HG03457 (cell line): ENCODE data around the gene PDZRN4.
"Not testable (repeated sequence)": the region's sequence is repeated elsewhere in the genome, so short reads cannot be mapped to it uniquely, and the experiment has no call there.

Experiments
- ATAC-seq: cut with Tn5 transposase; IDR thresholded peaks from one replicate; pipeline ENCODE4 v1.9.1; 2021; ENCODE audit warnings: moderate number of reproducible peaks; ENCODE audit not compliant: unreplicated experiment

Gene PDZRN4

DNA sequence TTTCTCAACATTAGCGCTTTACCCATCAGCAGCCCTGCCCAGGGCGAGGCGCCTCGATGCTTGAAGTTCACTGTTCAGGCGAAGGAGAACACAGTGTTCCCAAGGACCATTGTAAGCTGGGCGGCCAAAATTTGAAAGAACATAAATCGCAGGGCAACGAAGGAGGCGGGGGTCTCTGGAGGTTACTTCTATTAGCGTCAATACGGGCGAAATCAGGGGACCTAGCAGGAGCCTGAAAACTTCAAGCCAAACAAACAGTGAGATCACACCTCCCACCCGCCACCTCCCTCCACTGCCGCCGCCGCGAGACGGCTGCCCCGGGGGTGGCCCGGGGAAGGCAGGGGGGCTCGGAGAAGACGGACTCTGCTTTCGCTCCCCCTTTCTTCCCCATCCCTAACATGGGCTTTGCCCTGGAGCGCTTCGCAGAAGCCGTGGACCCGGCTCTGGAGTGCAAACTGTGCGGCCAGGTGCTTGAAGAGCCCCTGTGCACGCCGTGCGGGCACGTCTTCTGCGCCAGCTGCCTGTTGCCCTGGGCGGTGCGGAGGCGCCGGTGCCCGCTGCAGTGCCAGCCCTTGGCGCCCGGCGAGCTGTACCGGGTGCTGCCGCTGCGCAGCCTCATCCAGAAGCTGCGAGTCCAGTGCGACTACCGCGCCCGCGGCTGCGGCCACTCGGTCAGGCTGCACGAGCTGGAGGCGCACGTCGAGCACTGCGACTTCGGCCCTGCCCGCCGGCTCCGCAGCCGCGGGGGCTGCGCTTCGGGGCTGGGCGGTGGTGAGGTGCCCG is at the start of gene PDZRN4:
TSS of gene PDZRN4 (plus strand) at position 263 of the 783 bp plus-strand sequence.
- no peak for ATAC-seq

DNA sequence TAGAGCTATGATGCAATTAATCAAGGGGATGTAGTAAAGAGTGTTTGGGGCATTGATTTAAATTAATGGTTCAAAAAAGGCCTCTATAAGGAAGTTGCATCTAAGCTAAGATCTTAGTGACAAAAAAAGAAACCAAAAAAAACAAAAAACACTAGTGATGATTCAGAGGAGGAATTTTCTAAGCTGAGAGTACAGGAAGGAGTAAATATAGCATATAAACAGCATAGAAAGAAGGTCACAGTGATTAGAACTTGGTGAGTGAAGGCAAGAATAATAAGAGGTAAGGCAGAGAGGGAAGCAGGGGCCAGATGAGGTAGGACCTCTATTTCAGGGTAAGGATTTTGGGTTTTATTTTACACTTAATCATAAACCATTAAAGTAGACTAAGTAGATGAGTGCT is 48.0 kb upstream of the PDZRN4 start:
- ATAC-seq, result no peak

DNA sequence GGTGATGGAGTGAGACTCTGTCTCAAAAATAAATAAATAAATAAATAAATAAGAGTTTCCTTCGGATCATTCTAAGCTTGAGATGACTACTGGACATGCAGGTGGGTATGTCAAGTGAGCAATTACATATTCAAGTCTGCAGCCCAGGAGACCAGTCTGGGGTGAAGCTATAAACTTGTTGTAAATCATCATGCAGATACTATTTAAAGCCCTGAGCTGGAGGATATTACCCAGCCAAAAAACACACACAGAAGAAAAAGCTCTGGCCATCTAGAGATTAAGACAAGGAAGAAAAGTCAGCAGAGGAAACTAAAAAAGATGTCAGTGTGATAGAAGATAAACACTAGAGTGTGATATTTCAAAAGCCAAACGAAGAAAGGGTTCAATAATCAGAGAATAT is 47.0 kb upstream of the PDZRN4 start:
- no peak for ATAC-seq

DNA sequence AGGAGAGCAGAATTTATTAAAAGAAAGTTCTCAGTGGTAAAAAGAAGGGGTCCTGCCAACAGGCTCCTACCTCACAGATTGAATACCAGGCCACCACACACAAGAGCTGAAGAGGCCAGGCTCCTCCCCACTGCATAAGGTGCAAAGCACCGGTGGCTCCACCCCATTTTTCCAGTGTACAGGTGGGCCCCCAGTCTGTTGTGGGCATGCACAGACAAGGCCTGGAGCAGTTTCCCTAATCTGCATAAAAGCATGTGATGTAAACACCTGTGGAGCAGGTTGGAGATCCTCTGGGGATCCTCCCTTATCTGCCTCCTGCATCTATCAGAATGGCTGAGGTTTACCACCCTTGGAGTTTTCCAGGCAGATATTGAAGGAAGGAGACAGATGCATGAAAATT is 45.7 kb upstream of the PDZRN4 start:
- no peak for ATAC-seq

DNA sequence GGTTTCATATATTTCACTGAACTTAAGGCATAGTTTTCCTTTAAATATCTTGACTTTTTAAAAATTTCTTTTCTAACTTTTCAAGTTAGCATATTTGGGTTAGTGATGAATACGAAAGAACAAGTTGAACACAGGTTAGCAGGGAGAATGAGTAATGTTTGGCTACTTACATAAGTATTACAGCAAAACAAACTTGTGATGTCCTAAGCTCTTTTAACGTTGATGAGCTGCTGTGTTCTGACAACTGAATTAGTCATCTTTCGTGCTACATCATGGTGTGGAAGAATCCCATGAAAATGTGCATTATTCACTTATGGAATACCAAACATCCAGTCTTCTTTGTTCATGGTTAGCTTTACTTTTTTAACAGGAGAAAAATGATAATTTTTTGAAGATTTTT is 36.3 kb upstream of the PDZRN4 start:
- ATAC-seq, result no peak

DNA sequence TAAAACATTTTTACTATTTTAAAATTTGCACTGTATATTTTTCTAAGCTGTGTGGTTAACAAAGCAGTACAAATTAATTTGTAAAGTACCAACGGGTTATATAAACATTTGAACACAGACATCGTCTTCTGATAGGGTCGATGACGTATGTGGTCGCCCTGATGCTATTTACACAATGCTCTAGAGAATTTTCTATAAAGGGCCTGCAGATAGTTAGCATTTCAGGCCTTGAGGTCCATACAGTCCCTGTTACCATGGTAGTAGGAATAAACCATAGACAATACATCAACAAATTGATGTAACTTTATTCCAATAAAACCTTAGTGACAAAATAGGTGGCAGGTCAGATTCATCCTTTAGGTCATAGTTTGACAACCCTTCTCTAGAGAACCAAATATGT is 25.7 kb upstream of the PDZRN4 start:
- ATAC-seq, result no peak

DNA sequence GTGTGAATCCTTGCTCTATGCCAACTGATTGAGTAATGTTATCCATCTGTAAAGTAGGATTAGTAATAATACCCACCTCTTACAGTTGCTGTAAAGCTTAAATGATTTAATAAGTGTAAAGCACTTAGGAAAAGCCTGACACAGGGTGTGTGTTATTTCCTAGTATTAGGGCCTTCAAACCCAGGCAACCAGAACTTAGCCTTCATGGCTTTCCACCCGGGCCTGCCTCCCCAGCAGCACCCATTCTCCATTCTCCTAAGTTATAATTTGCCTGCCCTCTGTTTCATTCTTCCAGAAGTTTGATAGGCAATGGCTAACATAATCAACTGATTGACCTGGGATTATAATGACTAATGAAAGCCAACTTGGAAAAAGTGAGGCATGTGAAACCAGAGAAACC is 20.4 kb upstream of the PDZRN4 start:
- ATAC-seq, result no peak

DNA sequence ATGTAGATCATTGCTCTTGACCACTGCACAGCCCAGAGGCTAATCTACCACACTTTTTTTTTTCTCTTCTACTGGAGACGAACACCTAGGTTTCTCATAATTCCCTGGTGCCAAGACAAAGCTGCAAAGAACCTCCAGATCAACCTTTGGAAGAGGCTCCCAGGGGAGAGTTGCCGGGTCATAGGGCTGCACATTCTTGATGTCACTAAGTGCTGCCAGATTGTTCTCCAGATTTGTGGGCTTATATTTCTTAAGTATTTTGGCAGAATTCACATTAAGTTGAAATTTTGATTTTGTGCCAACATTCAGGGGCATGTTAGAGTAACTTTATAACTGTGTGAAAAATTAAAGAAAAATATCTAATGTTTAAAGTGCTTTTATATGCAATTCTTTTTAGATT is 13.5 kb upstream of the PDZRN4 start:
- no peak for ATAC-seq

DNA sequence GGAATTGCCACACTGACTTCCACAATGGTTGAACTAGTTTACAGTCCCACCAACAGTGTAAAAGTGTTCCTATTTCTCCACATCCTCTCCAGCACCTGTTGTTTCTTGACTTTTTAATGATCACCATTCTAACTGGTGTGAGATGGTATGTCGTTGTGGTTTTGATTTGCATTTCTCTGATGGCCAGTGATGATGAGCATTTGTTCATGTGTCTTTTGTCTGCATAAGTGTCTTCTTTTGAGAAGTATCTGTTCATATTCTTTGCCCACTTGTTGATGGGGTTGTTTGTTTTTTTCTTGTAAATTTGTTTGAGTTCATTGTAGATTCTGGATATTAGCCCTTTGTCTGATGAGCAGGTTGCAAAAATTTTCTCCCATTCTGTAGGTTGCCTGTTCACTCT is 8.6 kb upstream of the PDZRN4 start:
- not testable (repeated sequence) for ATAC-seq

DNA sequence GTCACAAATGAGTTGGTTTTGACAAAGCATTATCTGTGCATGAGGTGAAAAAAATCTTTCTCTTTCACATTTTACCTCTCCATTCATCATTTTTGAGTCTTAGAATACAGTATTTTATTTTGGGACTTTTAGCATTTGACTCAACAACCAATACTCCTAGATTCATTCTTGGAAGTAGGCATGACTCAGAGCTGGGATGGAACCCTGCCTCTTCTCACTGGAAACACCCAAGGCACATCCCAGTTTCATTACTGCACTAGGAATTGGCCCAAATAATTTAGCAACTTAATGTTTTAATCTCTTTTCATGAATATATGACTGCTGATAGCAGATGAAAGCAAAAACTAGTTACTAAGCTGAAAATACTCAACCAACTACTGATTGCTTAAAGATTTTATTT is 3.3 kb upstream of the PDZRN4 start:
- no peak for ATAC-seq

DNA sequence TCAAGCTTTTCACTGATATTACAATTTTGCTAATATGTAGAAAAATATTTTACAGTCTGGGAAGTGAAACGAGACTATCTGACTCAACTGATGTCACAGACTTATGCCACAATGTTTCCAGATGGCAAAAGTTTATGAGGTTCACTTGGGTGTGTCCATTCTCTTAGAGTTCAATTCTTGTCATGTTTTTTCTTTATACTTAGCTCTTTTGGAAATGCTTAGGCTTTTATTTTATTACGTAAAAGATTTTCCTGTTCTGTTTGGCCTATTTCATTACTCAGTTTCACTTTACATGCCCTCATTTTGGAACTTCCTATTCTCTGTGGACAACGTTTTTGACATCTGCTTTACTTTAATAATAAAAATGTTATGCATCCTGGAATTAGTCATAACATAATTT is 2.1 kb upstream of the PDZRN4 start:
- no peak for ATAC-seq

DNA sequence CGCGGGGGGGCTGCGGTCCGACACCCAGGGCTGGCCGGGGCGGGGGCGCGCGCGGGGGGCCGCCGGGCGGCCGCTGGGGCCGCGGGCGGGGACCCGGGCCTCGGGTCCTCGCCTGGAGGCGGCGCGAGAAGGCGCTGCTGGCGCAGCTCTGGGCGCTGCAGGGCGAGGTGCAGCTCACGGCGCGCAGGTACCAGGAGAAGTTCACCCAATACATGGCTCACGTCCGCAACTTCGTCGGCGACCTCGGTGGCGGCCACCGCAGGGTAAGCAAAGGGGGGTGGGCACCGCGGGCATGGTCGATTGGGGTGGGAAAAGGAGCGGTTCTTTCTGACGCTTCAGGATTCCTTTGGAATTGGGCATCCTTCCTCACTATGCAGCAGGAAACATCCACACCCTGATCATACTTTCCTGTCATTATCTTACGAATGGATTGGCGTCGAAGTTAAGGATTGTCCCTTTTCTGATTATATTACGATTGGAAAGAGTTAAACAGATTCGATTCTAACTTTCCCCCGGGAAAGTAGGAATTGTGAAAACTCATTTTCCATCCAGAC is 798 bp downstream of the PDZRN4 start:
- ATAC-seq, result no peak

DNA sequence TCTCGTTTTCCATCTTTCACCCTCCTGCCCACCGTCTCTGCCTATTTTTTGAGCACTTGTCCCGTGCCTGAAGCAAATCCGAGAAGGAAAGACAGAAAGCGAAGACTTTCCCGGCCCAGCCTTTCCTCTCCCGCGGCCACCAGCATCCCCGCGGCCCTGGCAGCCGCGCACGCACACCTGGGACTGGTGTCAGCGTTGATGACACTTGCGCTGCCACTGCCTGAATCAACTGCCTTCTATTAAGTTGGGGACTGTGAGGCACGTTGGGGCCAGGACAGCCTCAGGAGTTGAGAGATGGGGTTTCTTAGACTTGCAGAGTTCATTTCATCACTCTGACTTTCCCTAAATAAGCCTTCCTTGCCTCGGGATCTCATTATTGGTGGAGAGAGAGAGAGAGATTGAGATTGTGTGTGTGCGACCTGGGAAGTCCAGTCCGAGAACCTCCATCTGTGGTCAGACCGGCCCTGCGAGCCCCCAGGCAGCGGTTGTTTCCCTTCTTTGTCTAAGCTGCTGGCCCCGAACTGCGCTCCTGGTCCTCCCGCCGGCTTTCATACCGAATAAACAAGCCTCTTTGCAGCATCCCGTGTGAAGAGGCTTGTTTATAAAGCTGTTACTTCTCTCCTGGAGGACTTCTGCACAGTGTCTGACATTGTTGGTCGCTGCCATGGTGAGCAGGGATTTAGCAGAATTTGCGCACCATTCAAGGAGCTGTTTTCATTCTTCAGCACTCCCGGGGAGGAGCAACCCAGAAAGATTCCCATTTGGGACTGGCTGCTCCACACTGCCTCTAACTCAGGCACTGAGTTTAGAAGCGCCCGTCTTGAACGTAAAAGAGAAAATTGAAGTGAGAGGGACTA is 1.5 kb downstream of the PDZRN4 start:
- ATAC-seq, result no peak

DNA sequence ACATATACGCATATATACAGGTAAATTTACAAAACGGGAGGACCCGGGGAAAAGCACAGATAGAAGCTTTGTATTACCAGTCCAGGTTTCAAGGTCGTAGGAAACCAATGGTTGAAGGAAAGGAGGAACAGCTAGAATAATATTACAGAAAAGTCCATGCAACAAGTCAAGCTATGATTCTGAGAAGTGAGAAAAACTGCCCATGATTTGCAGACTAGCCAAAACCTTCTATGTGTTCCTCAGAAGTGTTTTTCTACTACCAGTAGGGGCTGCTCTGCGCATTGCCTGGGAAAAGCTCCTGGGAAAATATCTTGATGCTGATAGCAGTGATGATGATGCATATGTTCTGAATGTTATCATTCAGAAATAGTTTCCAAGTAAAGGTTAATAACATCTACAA is 2.2 kb downstream of the PDZRN4 start:
- no peak for ATAC-seq

DNA sequence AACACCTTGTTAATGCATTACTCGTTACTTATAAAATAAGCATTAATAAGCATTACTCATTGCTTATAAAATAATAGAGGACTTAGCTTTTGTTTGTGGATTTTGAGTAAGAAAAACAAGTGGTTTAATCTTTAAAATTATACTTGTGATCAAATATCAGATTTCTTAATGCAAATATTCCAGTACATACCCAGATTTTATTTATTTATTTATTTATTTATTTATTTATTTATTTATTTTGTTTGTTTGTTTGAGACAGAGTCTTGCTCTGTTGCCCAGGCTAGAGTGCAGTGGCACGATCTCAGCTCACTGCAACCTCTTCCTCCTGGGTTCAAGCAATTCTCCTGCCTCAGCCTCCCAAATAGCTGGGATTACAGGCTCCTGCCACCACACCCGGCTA is 3.4 kb downstream of the PDZRN4 start:
- not testable (repeated sequence) for ATAC-seq

DNA sequence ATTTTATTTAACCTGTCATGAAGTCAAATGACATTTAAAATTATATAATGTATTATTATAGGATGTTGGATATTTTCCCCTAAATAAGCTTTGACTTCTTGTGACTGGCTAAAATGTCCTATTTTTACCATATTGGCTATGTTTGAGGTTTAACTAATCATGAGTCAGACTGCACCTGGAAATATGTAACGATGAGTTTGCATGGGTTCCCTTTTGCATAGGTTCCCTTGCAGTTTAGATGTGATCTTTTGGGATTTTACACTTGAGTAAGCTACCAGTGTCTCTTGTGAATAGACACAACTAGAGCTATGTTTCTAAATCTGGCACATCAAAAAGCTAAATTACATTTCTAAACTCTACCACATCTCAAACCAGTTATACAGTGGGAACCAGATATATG is 5.2 kb downstream of the PDZRN4 start:
- no peak for ATAC-seq

DNA sequence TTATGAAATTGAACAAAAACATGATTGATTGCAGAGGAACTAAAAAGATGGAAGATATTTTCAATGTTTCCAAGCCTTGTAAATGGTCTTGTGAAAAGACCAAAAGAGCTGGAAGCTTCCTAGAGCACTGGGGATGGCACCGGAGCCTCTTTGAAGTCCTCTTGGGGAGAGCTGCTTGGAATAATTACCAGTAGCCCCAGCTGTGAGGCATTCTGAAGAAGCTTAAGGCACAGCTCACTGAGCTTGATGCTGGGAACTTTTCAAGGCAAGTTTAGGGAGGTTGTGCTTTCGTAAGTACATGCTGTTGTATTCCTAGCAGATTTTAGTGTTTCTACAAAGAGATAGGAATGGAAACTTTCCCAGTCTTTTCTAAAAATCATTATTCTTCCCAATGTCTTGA is 13.9 kb downstream of the PDZRN4 start:
- ATAC-seq, result no peak

DNA sequence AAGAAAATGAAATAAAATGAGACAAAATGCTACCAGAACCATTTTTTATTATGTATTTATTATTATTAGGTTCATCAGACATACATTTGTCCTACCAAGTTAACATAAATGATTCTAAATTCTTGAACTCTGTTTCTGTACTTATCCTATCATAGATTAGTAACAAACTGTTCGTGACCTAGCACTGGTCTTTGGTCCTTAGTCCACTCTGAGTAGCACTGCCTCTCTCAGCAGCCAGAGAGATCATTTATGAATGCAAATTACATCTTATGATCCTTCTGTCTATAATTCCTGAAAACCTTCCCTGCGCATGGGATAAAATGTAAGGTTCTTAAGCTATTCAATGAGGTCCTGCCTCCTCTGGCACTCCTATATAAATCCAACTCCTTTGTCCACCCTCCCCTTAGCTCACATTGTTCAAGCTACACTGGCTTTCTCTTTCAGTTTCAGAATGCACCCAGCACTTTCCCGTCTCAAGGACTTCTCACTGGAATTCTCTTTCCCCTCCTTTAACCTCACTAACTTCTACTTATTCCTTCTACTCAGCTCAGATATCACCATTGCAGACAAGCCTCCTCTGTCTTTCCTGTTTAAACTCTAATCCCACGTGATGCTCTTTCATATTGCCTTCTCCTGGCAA is 17.1 kb downstream of the PDZRN4 start:
- ATAC-seq, result no peak

DNA sequence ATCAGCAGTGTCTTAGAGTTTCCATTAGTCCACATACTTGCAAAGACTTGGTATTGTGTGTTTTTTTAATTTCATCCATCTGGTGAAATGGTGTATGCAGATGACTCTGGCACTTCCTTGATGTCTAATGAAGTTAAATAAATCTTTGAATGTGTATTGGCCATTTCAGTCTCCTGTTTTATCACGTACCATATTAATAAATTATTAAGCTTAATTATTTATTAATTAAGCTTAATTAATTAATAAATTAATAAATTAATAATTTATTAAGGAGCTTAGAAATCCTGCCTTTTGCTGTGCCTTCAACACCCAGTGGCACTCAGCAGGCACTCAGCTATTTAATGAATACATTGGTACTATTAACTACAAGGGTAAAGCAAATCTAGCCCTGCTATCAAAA is 18.2 kb downstream of the PDZRN4 start:
- no peak for ATAC-seq

DNA sequence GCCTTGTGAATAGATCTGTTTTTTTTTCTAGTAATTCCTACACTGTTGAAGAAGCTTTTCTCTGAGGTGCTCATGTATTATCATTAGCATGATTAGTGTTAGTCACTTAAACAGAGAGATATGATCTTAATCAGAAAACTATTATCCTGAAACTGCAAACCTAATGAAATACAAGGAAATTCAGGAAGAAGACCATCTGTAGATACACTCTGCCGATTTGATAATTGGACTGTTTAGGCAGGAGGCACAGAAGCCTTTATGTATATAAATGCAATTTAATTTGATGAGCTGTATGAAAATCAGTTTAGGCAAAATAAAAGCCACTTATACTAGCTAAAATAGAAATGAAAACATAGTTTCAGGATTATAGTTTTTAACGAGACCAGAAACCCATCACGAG is 23.3 kb downstream of the PDZRN4 start:
- no peak for ATAC-seq

DNA sequence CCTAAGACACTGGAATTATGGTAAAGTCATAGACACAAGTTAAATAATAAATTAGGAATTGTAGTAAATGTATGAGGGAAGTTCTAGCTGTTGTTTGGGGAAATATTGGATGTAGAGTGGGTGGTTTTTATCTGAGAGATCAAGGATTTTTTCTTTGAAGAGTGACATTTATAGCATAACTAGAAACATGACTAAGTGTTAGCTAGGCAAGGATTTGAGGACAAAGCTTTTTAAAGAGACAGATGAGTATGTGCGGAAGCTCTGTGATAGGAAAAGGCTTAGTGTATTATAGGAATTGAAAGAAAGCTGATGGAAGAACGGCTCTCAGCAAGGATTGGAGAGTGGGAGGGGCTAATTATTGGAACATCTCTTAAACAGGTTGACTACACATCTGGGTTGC is 24.5 kb downstream of the PDZRN4 start:
- no peak for ATAC-seq

DNA sequence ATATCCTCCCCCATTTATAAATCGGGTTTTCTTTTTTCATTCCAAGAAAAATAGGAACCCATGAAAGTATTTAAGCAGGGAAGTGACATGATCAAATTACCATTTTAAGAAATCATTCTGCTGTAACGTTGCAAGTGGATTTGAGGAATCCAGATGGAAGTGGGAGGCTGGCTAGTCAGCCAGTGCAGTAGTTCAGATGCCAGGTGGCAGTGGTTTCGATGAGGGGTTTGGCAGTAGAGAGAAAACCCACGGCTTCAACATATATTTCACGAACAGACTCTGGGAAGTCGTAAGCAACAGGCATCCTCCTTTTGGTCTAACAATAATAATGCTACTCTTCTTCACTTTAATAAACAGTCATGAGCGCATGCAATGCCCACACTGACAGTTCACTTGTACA is 25.0 kb downstream of the PDZRN4 start:
- no peak for ATAC-seq
